ENCODE results near the gene CNTNAP5.

The CNTNAP5 gene

DNA sequence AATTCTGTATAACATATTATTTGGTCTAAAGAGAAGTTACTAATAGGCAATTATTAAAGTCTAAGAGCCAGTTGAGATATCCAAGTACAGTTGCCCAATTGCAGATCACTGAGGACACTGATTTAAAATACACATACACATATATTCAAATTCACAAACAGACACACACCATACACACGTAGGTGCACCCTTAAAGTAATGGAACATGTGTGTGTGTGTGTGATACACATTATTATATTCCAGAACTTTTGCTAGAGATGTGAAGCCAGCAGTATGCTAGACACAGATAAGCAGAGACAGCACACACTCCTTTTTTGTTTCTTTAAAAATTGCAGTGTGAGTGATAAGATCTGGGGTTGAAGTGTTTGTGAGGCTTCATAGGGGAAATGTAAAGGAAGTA lies 292.5 kb downstream of the CNTNAP5 start:
- no peaks in the 10 kb centered on the region for H3K9me3 ChIP-seq (ENCODE audit: control insufficient read depth, low read length)
- no peaks in the 10 kb centered on the region for H3K4me1 ChIP-seq (ENCODE audit: control insufficient read depth, insufficient read depth, low read length, poor library complexity, severe bottlenecking)
- H3K4me3 ChIP-seq (ENCODE audit: extremely low read depth, insufficient read depth, low read length, poor library complexity, severe bottlenecking): no peak overlapping the region
- H3K36me3 ChIP-seq (ENCODE audit: control insufficient read depth, insufficient read depth, low read length): no peaks in the 10 kb centered on the region
- no CpG with 5 or more reads among the region's 1 CpG for WGBS, 2 experiments (ENCODE audit: insufficient coverage in 2 of 2)
- no peak overlapping the region for H3K27ac ChIP-seq (ENCODE audit: low read depth, low read length, severe bottlenecking)

DNA sequence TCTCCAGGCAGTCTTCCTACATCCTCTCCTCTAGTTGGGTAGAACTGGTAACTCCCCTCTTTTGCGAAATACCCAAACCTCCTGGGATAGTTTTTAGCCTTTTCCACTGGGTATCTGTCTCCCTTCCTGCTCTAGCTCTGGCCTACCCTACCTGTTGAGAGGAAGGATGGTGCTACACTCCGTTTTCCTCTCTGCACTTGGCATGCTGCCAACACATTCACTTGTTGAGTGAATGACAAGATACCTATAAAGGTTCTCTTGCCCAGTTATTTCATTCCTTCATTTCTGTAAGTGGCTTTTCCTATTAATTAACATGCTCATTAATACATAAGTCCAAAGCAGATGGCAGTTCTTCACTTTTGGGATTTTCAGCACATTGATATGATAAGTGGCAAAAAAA lies 293.8 kb downstream of the CNTNAP5 start:
- Histone ChIP-seq H3K9me3 (ENCODE audit: control insufficient read depth, low read length) (no peaks in the 10 kb centered on the region), H3K36me3 (ENCODE audit: control insufficient read depth, insufficient read depth, low read length) (no peaks in the 10 kb centered on the region), H3K27ac (ENCODE audit: low read depth, low read length, severe bottlenecking) (no peak overlapping the region), H3K4me3 (ENCODE audit: extremely low read depth, insufficient read depth, low read length, poor library complexity, severe bottlenecking) (no peak overlapping the region), H3K4me1 (ENCODE audit: control insufficient read depth, insufficient read depth, low read length, poor library complexity, severe bottlenecking) (no peaks in the 10 kb centered on the region)
- 60 to 83% methylated on average over 1 of the region's 2 CpGs for WGBS, 2 experiments (ENCODE audit: insufficient coverage in 2 of 2)

DNA sequence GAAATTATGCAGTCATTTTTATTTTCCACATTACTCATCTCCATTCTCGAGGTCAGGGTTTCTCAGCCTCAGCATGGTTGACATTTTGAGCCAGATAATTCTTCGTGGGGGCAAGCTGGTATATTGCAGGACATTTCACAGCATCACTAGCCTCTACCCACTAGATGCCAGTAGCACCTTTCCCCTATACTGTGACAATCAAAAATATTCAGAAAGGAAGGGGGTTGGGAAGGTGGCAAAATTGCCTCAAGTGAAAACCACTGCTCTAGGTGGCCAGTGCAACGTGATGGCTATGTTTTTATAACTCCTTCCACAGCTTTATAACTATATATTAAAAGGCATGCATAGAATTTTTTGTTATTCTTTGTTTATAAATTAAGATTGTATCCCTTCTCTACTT lies 294.5 kb downstream of the CNTNAP5 start:
- no peak overlapping the region for H3K27ac ChIP-seq (ENCODE audit: low read depth, low read length, severe bottlenecking)
- H3K9me3 ChIP-seq (ENCODE audit: control insufficient read depth, low read length): no peaks in the 10 kb centered on the region
- WGBS, 2 experiments (ENCODE audit: insufficient coverage in 2 of 2): 80 to 100% methylated on average over 1 of the region's 3 CpGs
- H3K36me3 ChIP-seq (ENCODE audit: control insufficient read depth, insufficient read depth, low read length): no peaks in the 10 kb centered on the region
- H3K4me1 ChIP-seq (ENCODE audit: control insufficient read depth, insufficient read depth, low read length, poor library complexity, severe bottlenecking): no peaks in the 10 kb centered on the region
- no peak overlapping the region for H3K4me3 ChIP-seq (ENCODE audit: extremely low read depth, insufficient read depth, low read length, poor library complexity, severe bottlenecking)

- no peaks in the 10 kb centered on the region for H3K4me1 ChIP-seq (ENCODE audit: control insufficient read depth, insufficient read depth, low read length, poor library complexity, severe bottlenecking)
- no peak overlapping the region for H3K4me3 ChIP-seq (ENCODE audit: extremely low read depth, insufficient read depth, low read length, poor library complexity, severe bottlenecking)
- no peaks in the 10 kb centered on the region for H3K9me3 ChIP-seq (ENCODE audit: control insufficient read depth, low read length)
- no peaks in the 10 kb centered on the region for H3K36me3 ChIP-seq (ENCODE audit: control insufficient read depth, insufficient read depth, low read length)
- H3K27ac ChIP-seq (ENCODE audit: low read depth, low read length, severe bottlenecking): no peak overlapping the region
- WGBS, 2 experiments (ENCODE audit: insufficient coverage in 2 of 2): 92 to 95% methylated on average over 4 of the region's 5 CpGs
Observed at GRCh38 chr2:124320051-124320688, 295.1 kb downstream of the CNTNAP5 start.

- no peak overlapping the region for H3K4me3 ChIP-seq (ENCODE audit: extremely low read depth, insufficient read depth, low read length, poor library complexity, severe bottlenecking)
- no peaks in the 10 kb centered on the region for H3K36me3 ChIP-seq (ENCODE audit: control insufficient read depth, insufficient read depth, low read length)
- no peaks in the 10 kb centered on the region for H3K9me3 ChIP-seq (ENCODE audit: control insufficient read depth, low read length)
- H3K27ac ChIP-seq (ENCODE audit: low read depth, low read length, severe bottlenecking): no peak overlapping the region
- WGBS, 2 experiments (ENCODE audit: insufficient coverage in 2 of 2): 82 to 85% methylated on average over 2 of the region's 2 CpGs
- no peaks in the 10 kb centered on the region for H3K4me1 ChIP-seq (ENCODE audit: control insufficient read depth, insufficient read depth, low read length, poor library complexity, severe bottlenecking)
Observed at GRCh38 chr2:124323321-124323720, 298.2 kb downstream of the CNTNAP5 start.

- H3K36me3 ChIP-seq (ENCODE audit: control insufficient read depth, insufficient read depth, low read length): no peaks in the 10 kb centered on the region
- no peaks in the 10 kb centered on the region for H3K9me3 ChIP-seq (ENCODE audit: control insufficient read depth, low read length)
- no peak overlapping the region for H3K4me3 ChIP-seq (ENCODE audit: extremely low read depth, insufficient read depth, low read length, poor library complexity, severe bottlenecking)
- H3K4me1 ChIP-seq (ENCODE audit: control insufficient read depth, insufficient read depth, low read length, poor library complexity, severe bottlenecking): no peaks in the 10 kb centered on the region
- 80 to 100% methylated on average over 1 of the region's 3 CpGs for WGBS, 2 experiments (ENCODE audit: insufficient coverage in 2 of 2)
- H3K27ac ChIP-seq (ENCODE audit: low read depth, low read length, severe bottlenecking): no peak overlapping the region
Observed at GRCh38 chr2:124325667-124326440, 300.8 kb downstream of the CNTNAP5 start.

DNA sequence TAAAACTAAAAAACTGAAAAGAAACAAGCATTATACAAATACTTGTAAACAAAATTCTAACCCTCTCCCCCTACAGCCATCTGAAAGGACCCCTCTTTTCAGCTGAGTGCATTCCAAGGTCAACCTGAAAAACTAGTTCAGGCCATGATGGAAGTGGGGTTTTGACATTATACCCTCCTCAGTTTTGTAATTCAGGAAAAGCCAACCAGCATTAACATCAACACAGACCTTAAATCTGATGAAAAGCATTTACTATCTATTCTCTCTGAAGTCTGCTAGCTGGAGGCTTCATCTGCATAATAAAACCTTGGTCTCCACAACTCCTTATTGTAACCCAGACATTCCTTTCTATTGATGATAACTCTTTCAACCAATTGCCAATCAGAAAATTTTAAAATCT lies 302.2 kb downstream of the CNTNAP5 start:
- Histone ChIP-seq H3K4me1 (ENCODE audit: control insufficient read depth, insufficient read depth, low read length, poor library complexity, severe bottlenecking) (no peaks in the 10 kb centered on the region), H3K27ac (ENCODE audit: low read depth, low read length, severe bottlenecking) (no peak overlapping the region), H3K36me3 (ENCODE audit: control insufficient read depth, insufficient read depth, low read length) (no peaks in the 10 kb centered on the region), H3K4me3 (ENCODE audit: extremely low read depth, insufficient read depth, low read length, poor library complexity, severe bottlenecking) (no peak overlapping the region), H3K9me3 (ENCODE audit: control insufficient read depth, low read length) (no peaks in the 10 kb centered on the region)

GRCh38 chr2:124328397-124328796 lies 303.3 kb downstream of the CNTNAP5 start:
- Histone ChIP-seq H3K4me1 (ENCODE audit: control insufficient read depth, insufficient read depth, low read length, poor library complexity, severe bottlenecking) (no peaks in the 10 kb centered on the region), H3K27ac (ENCODE audit: low read depth, low read length, severe bottlenecking) (no peak overlapping the region), H3K36me3 (ENCODE audit: control insufficient read depth, insufficient read depth, low read length) (no peaks in the 10 kb centered on the region), H3K9me3 (ENCODE audit: control insufficient read depth, low read length) (no peaks in the 10 kb centered on the region), H3K4me3 (ENCODE audit: extremely low read depth, insufficient read depth, low read length, poor library complexity, severe bottlenecking) (no peak overlapping the region)
- WGBS, 2 experiments (ENCODE audit: insufficient coverage in 2 of 2): 12 to 17% methylated on average over 2 to 3 of the region's 3 CpGs

GRCh38 chr2:124333784-124334183 lies 308.7 kb downstream of the CNTNAP5 start:
- Histone ChIP-seq H3K36me3 (ENCODE audit: control insufficient read depth, insufficient read depth, low read length) (no peaks in the 10 kb centered on the region), H3K9me3 (ENCODE audit: control insufficient read depth, low read length) (peaks cover 3% of the 10 kb centered on the region), H3K4me3 (ENCODE audit: extremely low read depth, insufficient read depth, low read length, poor library complexity, severe bottlenecking) (no peak overlapping the region), H3K27ac (ENCODE audit: low read depth, low read length, severe bottlenecking) (no peak overlapping the region), H3K4me1 (ENCODE audit: control insufficient read depth, insufficient read depth, low read length, poor library complexity, severe bottlenecking) (no peaks in the 10 kb centered on the region)
- 90% methylated on average over 2 of the region's 4 CpGs for WGBS, 2 experiments (ENCODE audit: insufficient coverage in 2 of 2)

GRCh38 chr2:124335058-124335457 lies 310.0 kb downstream of the CNTNAP5 start:
- Histone ChIP-seq H3K9me3 (ENCODE audit: control insufficient read depth, low read length) (peaks cover 5% of the 10 kb centered on the region), H3K27ac (ENCODE audit: low read depth, low read length, severe bottlenecking) (no peak overlapping the region), H3K4me3 (ENCODE audit: extremely low read depth, insufficient read depth, low read length, poor library complexity, severe bottlenecking) (no peak overlapping the region), H3K36me3 (ENCODE audit: control insufficient read depth, insufficient read depth, low read length) (no peaks in the 10 kb centered on the region), H3K4me1 (ENCODE audit: control insufficient read depth, insufficient read depth, low read length, poor library complexity, severe bottlenecking) (no peaks in the 10 kb centered on the region)
- 83% methylated on average over 1 of the region's 2 CpGs; no CpG with 5 or more reads in 1 of the 2 experiments for WGBS, 2 experiments (ENCODE audit: insufficient coverage in 2 of 2)

- Histone ChIP-seq H3K4me3 (ENCODE audit: extremely low read depth, insufficient read depth, low read length, poor library complexity, severe bottlenecking) (no peak overlapping the region), H3K9me3 (ENCODE audit: control insufficient read depth, low read length) (peaks cover 5% of the 10 kb centered on the region), H3K4me1 (ENCODE audit: control insufficient read depth, insufficient read depth, low read length, poor library complexity, severe bottlenecking) (no peaks in the 10 kb centered on the region), H3K36me3 (ENCODE audit: control insufficient read depth, insufficient read depth, low read length) (no peaks in the 10 kb centered on the region), H3K27ac (ENCODE audit: low read depth, low read length, severe bottlenecking) (no peak overlapping the region)
- WGBS, 2 experiments (ENCODE audit: insufficient coverage in 2 of 2): 60 to 88% methylated on average over 1 of the region's 2 CpGs
Observed at GRCh38 chr2:124339709-124340108, 314.6 kb downstream of the CNTNAP5 start.
